ENCODE measurements around the gene WNK4. TPM values are rescaled to one million over a fixed set of nuclear protein-coding genes. Genes with fewer than 3 reads are reported as not detected.

Gene WNK4
- total and polyA plus RNA-seq, 10 of the 15 experiments (the other 5 are each of a cell fraction or from before 2014, with no cell fraction given): 0.06 to 0.29 (median 0.13) TPM; not detected in 5

- ChIA-PET SMC1A (ENCODE audit: uncharacterized antibody, unreplicated experiment) (interaction anchor here (0.6 kb wide), 1 partner anchor 133 kb away, joined by 3 read pairs; no protein-coding TSS in a partner anchor), CTCF (interaction anchor here (0.6 to 2.2 kb wide), 3 partner anchors 15 to 75 kb away, joined by 3 to 8 read pairs (median 7); partner anchors contain the start of gene BECN1), RAD21 (ENCODE audit: unreplicated experiment) (no interaction called here), POLR2A (no interaction called here)
- FAIRE-seq (no peak), DNase-seq (ENCODE audit: low read depth, low spot score) (no peak), ATAC-seq (no peak)
- H3K4me3 ChIP-seq: no peak overlapping the region
- H3K4me1 ChIP-seq (ENCODE audit: control insufficient read depth, insufficient read depth, low read length): peaks cover 21% of the 10 kb centered on the region
- no peak overlapping the region for H3K9ac ChIP-seq (ENCODE audit: control insufficient read depth, insufficient read depth, low read length)
- TF ChIP-seq PAX8 (IDR thresholded peaks at IDR 0.05) (no peak), LARP7 (IDR thresholded peaks at IDR 0.05) (no peak), POLR2AphosphoS2 (IDR thresholded peaks at IDR 0.05; ENCODE audit: low read depth, low read length) (no peak), NBN (IDR thresholded peaks at IDR 0.05) (no peak), TAF1 (IDR thresholded peaks at IDR 0.05; ENCODE audit: borderline replicate concordance, low read depth, low read length) (no peak), SUPT20H (IDR thresholded peaks at IDR 0.05; ENCODE audit: borderline replicate concordance, control insufficient read depth, low read depth, low read length) (no peak), EED (IDR thresholded peaks at IDR 0.05; ENCODE audit: low read depth) (no peak), WRNIP1 (IDR thresholded peaks at IDR 0.05; ENCODE audit: borderline replicate concordance, low read depth, low read length) (no peak), SRF (IDR thresholded peaks at IDR 0.05; ENCODE audit: low read depth in 2 of 2, low read length in 2 of 2) (no peak)
- TF ChIP-seq, protein P1, sequence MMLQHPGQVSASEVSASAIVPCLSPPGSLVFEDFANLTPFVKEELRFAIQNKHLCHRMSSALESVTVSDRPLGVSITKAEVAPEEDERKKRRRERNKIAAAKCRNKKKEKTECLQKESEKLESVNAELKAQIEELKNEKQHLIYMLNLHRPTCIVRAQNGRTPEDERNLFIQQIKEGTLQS (IDR thresholded peaks at IDR 0.05; ENCODE audit: borderline replicate concordance, extremely low read depth, low read depth, low read length): no peak
- H3K27ac ChIP-seq (ENCODE audit: control insufficient read depth, insufficient read depth): no peak overlapping the region
- peaks cover 0 to 7% of the 10 kb centered on the region in 2 experiments; a peak in 1 of 4 replicates for H3K27me3 ChIP-seq (replicated peaks in 1 of 2; ENCODE audit: control insufficient read depth in 2 of 2, insufficient read depth in 2 of 2, low read length in 1 of 2)
- no peaks in the 10 kb centered on the region for H3K9me3 ChIP-seq (replicated peaks; ENCODE audit: control insufficient read depth, insufficient read depth, low read length)
- peaks cover 5 to 7% of the 10 kb centered on the region in 2 experiments; a peak in 3 of 4 replicates for H3K36me3 ChIP-seq (ENCODE audit: control insufficient read depth in 2 of 2, insufficient read depth in 2 of 2, low read length in 1 of 2)
- no peak overlapping the region for H2AFZ ChIP-seq (ENCODE audit: control insufficient read depth, low read depth, low read length)
- H4K20me1 ChIP-seq (ENCODE audit: control insufficient read depth, insufficient read depth): no peaks in the 10 kb centered on the region; the same call in 1 of the 2 replicates
- H3K4me2 ChIP-seq (ENCODE audit: control insufficient read depth, insufficient read depth): no peak overlapping the region
- 87% methylated on average over 5 of the region's 5 CpGs for WGBS (ENCODE audit: insufficient coverage, insufficient replicate concordance, low lambda C conversion rate, missing lambda C conversion rate)
- intact Hi-C loops (cut with micrococcal nuclease; ENCODE audit: unreplicated experiment): no loop called here
- BruUV-seq (replicated peaks): no TSS peak
- peaks cover 6% of the 10 kb centered on the region for H3K79me2 ChIP-seq (ENCODE audit: control insufficient read depth, insufficient read depth, low read length)
- in situ Hi-C loops (cut with MboI): no loop called here
Measured at GRCh38 chr17:42778570-42778969, 1.8 kb upstream of the WNK4 start.

All from GM12878 (cell line).